BJ (cell line): ENCODE results near the gene DLX1. TPM values are rescaled to one million over a fixed set of nuclear protein-coding genes. Genes with fewer than 3 reads are reported as not detected.
A peak's percentile ranks its signal among the peaks of the same experiment; 100 is the strongest.
"Not testable (repeated sequence)": the region's sequence is repeated elsewhere in the genome, so short reads cannot be mapped to it uniquely, and the experiment has no call there.

ENCODE experiments used
- CTCF ChIA-PET: fragments of 350-600 bp; formaldehyde crosslinking; extraction: SDS; loops from one replicate; lab custom pipeline; 2021; ENCODE audit warnings: antibody characterized with exemption, inconsistent platforms; lab: Yijun Ruan, JAX
- POLR2A ChIA-PET: fragments of 300-600 bp; sonication (Branson Sonifier 250); formaldehyde crosslinking; extraction: SDS; loops from one replicate; lab custom pipeline; 2021; ENCODE audit warnings: antibody characterized with exemption; lab: Charles Lee
- DNase-seq: peaks from one replicate; pipeline ENCODE4 v3.0.0-alpha.2; 2011; ENCODE audit warnings: low read depth
- H3K27me3 ChIP-seq: 2 replicates; pipeline ENCODE4 v1.6.0; 2011; ENCODE audit warnings: low read length; ENCODE audit not compliant: control insufficient read depth, insufficient read depth
- H3K36me3 ChIP-seq: 2 replicates; pipeline ENCODE4 v1.5.1; 2011; ENCODE audit warnings: low read length; ENCODE audit not compliant: control insufficient read depth, insufficient read depth
- H3K4me3 ChIP-seq: 2 replicates; pipeline ENCODE4 v1.5.1; 2011; ENCODE audit warnings: low read depth, mild to moderate bottlenecking, control low read depth, low read length
- CTCF ChIP-seq: IDR thresholded peaks from 2 replicates; pipeline ENCODE4 v1.5.1; 2011; ENCODE audit warnings: low read depth, mild to moderate bottlenecking, control low read depth, inconsistent platforms, low read length, moderate library complexity; ENCODE audit not compliant: insufficient read depth
- polyA plus RNA-seq: library from polyadenylated mRNA; depleted of rRNA; stranded (reverse); fragments of >200 nt; gene quantifications from 2 replicates; pipeline ENCODE4 v1.2.3, GENCODE V29; 2011

The DLX1 gene
- polyA plus RNA-seq, 1 experiment = 1.4 TPM

GRCh38 chr2:172108587-172108930, 23.3 kb downstream of the DLX1 start:
- DNase-seq = no peak
- POLR2A ChIA-PET = no interaction called here
- CTCF ChIA-PET = interaction anchor here (1.3 to 5.1 kb wide), 3 partner anchors 298 to 535 kb away, joined by 4 to 59 read pairs (median 23); no protein-coding TSS in a partner anchor
- H3K27me3 ChIP-seq = no peaks in the 10 kb centered on the region
- TF ChIP-seq CTCF = no peak
- H3K4me3 ChIP-seq = no peak overlapping the region
- H3K36me3 ChIP-seq = no peaks in the 10 kb centered on the region

- no peak for DNase-seq
- CTCF ChIA-PET = interaction anchor here (0.6 to 5.1 kb wide), 2 partner anchors 402 to 536 kb away, joined by 3 to 23 read pairs; no protein-coding TSS in a partner anchor
- no peak for TF ChIP-seq CTCF
- no peaks in the 10 kb centered on the region for H3K36me3 ChIP-seq
- no peaks in the 10 kb centered on the region for H3K27me3 ChIP-seq
- POLR2A ChIA-PET = no interaction called here
- H3K4me3 ChIP-seq = no peak overlapping the region
Measured at GRCh38 chr2:172109256-172109987, 24.1 kb downstream of the DLX1 start.

GRCh38 chr2:172109988-172110811, 24.9 kb downstream of the DLX1 start:
- CTCF ChIA-PET = no interaction called here

GRCh38 chr2:172113617-172114016, 28.3 kb downstream of the DLX1 start:
- Histone ChIP-seq H3K36me3 (no peaks in the 10 kb centered on the region), H3K27me3 (no peaks in the 10 kb centered on the region), H3K4me3 (no peak overlapping the region)
- peak; percentile 40 for TF ChIP-seq CTCF
- ChIA-PET POLR2A (no interaction called here), CTCF (interaction anchor here (0.5 to 6.3 kb wide), 29 partner anchors 9 to 1184 kb away, joined by 3 to 43 read pairs (median 3); partner anchors contain the start of genes DYNC1I2, GORASP2 and HAT1)
- no peak for DNase-seq

More at GRCh38 chr2:172109988-172110811, 24.9 kb downstream of the DLX1 start:
- no peak for TF ChIP-seq CTCF
- no peak for DNase-seq
- Histone ChIP-seq H3K4me3 (no peak overlapping the region), H3K27me3 (no peaks in the 10 kb centered on the region), H3K36me3 (no peaks in the 10 kb centered on the region)
- POLR2A ChIA-PET = no interaction called here

GRCh38 chr2:172114176-172114575, 28.9 kb downstream of the DLX1 start:
- POLR2A ChIA-PET, H3K4me3 ChIP-seq, DNase-seq, H3K27me3 ChIP-seq, H3K36me3 ChIP-seq: not testable (repeated sequence)
- CTCF ChIA-PET = interaction anchor here (0.8 to 6.3 kb wide), 22 partner anchors 7 to 1185 kb away, joined by 3 to 43 read pairs (median 4); partner anchors contain the start of genes DYNC1I2 and GORASP2
